SK-N-SH treated with all-trans-retinoic acid at 6 μM for 48 hours (cell line): Measurements from ENCODE around the gene C17orf113.

Experiments
- ATAC-seq: fragments of 200-7000 bp; cut with Tn5 transposase; 3 replicates; pipeline ENCODE4 v1.9.1; 2020; ENCODE audit warnings: mild to moderate bottlenecking, moderate library complexity
- ARNTL ChIP-seq: fragments of 450-650 bp; formaldehyde crosslinking; IDR thresholded peaks from 2 replicates; pipeline ENCODE4 v1.5.0; 2020; ENCODE audit warnings: low read depth, mild to moderate bottlenecking, moderate library complexity, borderline replicate concordance
- CSDC2 ChIP-seq: fragments of 250-450 bp; sonication (Bioruptor Pico); IDR thresholded peaks from 2 replicates; pipeline ENCODE4 v1.5.0; 2020; ENCODE audit warnings: mild to moderate bottlenecking, moderate library complexity
- ESRRG ChIP-seq: fragments of 250-450 bp; sonication (Bioruptor Pico); IDR thresholded peaks from 2 replicates; pipeline ENCODE4 v1.6.1; 2021; ENCODE audit warnings: mild to moderate bottlenecking
- GLIS3 ChIP-seq: fragments of 250-450 bp; sonication (Bioruptor Pico); IDR thresholded peaks from 2 replicates; pipeline ENCODE4 v1.5.0; 2020; ENCODE audit warnings: mild to moderate bottlenecking, moderate library complexity
- ISL1 ChIP-seq: fragments of 250-450 bp; sonication (Bioruptor Pico); IDR thresholded peaks from 2 replicates; pipeline ENCODE4 v2.1.2; 2022; ENCODE audit warnings: mild to moderate bottlenecking, moderate library complexity
- OSR1 ChIP-seq: fragments of 250-450 bp; sonication (Bioruptor Pico); IDR thresholded peaks from 2 replicates; pipeline ENCODE4 v1.8.0; 2022; ENCODE audit warnings: moderate library complexity, mild to moderate bottlenecking, inconsistent platforms
- RARB ChIP-seq: fragments of 250-450 bp; sonication (Bioruptor Pico); IDR thresholded peaks from 2 replicates; pipeline ENCODE4 v1.8.0; 2021; ENCODE audit warnings: mild to moderate bottlenecking, moderate library complexity
- SNAI2 ChIP-seq: fragments of 250-450 bp; sonication (Bioruptor Pico); IDR thresholded peaks from 2 replicates; pipeline ENCODE4 v1.5.0; 2020; ENCODE audit warnings: mild to moderate bottlenecking, moderate library complexity
- TCF4 ChIP-seq: fragments of 250-450 bp; sonication (Bioruptor Pico); IDR thresholded peaks from 2 replicates; pipeline ENCODE4 v1.8.0; 2021; ENCODE audit warnings: mild to moderate bottlenecking, moderate library complexity, borderline replicate concordance
- TOX ChIP-seq: fragments of 250-450 bp; sonication (Bioruptor Pico); IDR thresholded peaks from 2 replicates; pipeline ENCODE4 v1.8.0; 2021; ENCODE audit warnings: mild to moderate bottlenecking, moderate library complexity, borderline replicate concordance
- ZC3H10 ChIP-seq: fragments of 250-450 bp; sonication (Bioruptor Pico); IDR thresholded peaks from 2 replicates; pipeline ENCODE4 v1.5.1; 2021; ENCODE audit warnings: mild to moderate bottlenecking, moderate library complexity
- ZNF565 ChIP-seq: fragments of 450-650 bp; formaldehyde crosslinking; conservative IDR thresholded peaks from 2 replicates; pipeline ENCODE4 v1.5.0; 2020; ENCODE audit warnings: low read depth, mild to moderate bottlenecking, moderate library complexity
- ZNF70 ChIP-seq: fragments of 450-650 bp; formaldehyde crosslinking; IDR thresholded peaks from 2 replicates; pipeline ENCODE4 v1.5.0; 2020; ENCODE audit warnings: mild to moderate bottlenecking, moderate library complexity
- TF ChIP-seq, protein P1 (sequence below): fragments of 250-450 bp; sonication (Bioruptor Pico); IDR thresholded peaks from 2 replicates; pipeline ENCODE4 v1.8.0; 2020; ENCODE audit warnings: mild to moderate bottlenecking, moderate library complexity, borderline replicate concordance
- TF ChIP-seq, protein P2 (sequence below): fragments of 250-450 bp; sonication (Bioruptor Pico); IDR thresholded peaks from 2 replicates; pipeline ENCODE4 v1.5.0; 2020; ENCODE audit warnings: mild to moderate bottlenecking, moderate library complexity
- TF ChIP-seq, protein P3 (sequence below): fragments of 250-450 bp; sonication (Bioruptor Pico); IDR thresholded peaks from 2 replicates; pipeline ENCODE4 v1.5.1; 2021; ENCODE audit warnings: mild to moderate bottlenecking, moderate library complexity

Gene C17orf113

GRCh38 chr17:41992576-41992975 lies 57.8 kb downstream of the C17orf113 start:
- TF ChIP-seq, protein P1, sequence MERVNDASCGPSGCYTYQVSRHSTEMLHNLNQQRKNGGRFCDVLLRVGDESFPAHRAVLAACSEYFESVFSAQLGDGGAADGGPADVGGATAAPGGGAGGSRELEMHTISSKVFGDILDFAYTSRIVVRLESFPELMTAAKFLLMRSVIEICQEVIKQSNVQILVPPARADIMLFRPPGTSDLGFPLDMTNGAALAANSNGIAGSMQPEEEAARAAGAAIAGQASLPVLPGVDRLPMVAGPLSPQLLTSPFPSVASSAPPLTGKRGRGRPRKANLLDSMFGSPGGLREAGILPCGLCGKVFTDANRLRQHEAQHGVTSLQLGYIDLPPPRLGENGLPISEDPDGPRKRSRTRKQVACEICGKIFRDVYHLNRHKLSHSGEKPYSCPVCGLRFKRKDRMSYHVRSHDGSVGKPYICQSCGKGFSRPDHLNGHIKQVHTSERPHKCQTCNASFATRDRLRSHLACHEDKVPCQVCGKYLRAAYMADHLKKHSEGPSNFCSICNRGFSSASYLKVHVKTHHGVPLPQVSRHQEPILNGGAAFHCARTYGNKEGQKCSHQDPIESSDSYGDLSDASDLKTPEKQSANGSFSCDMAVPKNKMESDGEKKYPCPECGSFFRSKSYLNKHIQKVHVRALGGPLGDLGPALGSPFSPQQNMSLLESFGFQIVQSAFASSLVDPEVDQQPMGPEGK (CRISPR knock-in tag) = peak; percentile 11; the same call in 1 of the 2 replicates
- TF ChIP-seq GLIS3 (CRISPR knock-in tag) = no peak
- no peak for ATAC-seq

DNA sequence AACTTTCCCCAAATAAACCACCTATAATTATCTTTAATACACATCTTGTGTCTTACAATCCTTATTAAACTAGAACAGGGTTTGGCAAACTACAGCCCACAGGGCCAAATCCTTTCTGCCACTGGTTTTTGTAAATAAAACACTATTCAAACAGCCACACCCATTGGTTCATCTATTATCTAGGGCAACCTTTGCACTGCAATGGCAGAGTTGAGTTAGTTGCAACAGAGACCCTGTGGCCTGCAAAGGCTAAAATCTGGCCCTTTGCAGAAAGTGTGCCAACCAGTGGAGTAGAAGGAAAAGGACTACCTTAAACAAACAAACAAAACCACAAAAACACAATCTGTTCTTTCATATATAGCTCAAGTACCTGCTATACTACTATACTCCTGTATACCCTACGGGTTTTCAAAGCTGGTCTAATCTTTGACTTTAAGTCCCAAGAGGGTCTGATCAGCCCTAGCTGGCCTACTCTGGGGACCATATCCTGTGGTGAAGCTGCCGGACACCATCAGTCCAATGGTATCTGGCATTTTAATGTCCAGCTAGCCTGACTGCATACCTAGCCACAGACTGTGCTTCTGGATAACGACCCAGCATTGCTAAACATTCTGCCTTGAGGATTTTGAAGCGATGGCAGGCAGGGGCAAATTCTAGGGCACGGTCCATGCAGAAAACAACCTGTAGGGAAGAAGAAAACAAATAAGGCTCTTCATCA lies 60.5 kb downstream of the C17orf113 start:
- no peak for TF ChIP-seq ZNF565 (CRISPR knock-in tag)
- TF ChIP-seq TOX (CRISPR knock-in tag) = no peak
- no peak for TF ChIP-seq GLIS3 (CRISPR knock-in tag)
- no peak for TF ChIP-seq TCF4 (CRISPR knock-in tag)
- TF ChIP-seq RARB (CRISPR knock-in tag) = no peak
- no peak for TF ChIP-seq ARNTL (CRISPR knock-in tag)
- ATAC-seq = no peak

DNA sequence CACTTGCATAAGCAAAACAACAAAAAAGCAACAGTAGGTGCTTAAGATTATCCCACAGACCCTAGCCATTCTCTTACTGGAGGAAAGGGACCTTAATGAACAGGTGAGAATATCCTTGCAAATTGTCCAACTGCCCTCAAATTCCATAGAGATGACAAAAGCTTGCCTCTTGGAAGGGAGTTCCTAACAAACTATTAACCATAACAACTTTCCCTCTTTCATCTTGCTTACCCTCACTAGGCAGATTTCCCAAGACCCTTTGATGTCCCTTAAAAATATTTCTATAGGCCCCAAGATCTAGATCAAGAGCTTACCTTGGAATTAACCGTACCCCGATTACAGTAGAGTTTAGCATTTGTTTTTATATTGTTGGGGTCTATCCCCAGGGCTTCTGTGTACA lies 62.0 kb downstream of the C17orf113 start:
- no peak for ATAC-seq
- TF ChIP-seq ISL1 (CRISPR knock-in tag) = no peak
- TF ChIP-seq, protein P2, sequence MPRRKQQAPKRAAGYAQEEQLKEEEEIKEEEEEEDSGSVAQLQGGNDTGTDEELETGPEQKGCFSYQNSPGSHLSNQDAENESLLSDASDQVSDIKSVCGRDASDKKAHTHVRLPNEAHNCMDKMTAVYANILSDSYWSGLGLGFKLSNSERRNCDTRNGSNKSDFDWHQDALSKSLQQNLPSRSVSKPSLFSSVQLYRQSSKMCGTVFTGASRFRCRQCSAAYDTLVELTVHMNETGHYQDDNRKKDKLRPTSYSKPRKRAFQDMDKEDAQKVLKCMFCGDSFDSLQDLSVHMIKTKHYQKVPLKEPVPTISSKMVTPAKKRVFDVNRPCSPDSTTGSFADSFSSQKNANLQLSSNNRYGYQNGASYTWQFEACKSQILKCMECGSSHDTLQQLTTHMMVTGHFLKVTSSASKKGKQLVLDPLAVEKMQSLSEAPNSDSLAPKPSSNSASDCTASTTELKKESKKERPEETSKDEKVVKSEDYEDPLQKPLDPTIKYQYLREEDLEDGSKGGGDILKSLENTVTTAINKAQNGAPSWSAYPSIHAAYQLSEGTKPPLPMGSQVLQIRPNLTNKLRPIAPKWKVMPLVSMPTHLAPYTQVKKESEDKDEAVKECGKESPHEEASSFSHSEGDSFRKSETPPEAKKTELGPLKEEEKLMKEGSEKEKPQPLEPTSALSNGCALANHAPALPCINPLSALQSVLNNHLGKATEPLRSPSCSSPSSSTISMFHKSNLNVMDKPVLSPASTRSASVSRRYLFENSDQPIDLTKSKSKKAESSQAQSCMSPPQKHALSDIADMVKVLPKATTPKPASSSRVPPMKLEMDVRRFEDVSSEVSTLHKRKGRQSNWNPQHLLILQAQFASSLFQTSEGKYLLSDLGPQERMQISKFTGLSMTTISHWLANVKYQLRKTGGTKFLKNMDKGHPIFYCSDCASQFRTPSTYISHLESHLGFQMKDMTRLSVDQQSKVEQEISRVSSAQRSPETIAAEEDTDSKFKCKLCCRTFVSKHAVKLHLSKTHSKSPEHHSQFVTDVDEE = no peak
- TF ChIP-seq OSR1 (CRISPR knock-in tag) = no peak
- no peak for TF ChIP-seq ZC3H10 (CRISPR knock-in tag)
- no peak for TF ChIP-seq ESRRG
- no peak for TF ChIP-seq TOX (CRISPR knock-in tag)
- TF ChIP-seq SNAI2 = no peak
- no peak for TF ChIP-seq ZNF70 (CRISPR knock-in tag)
- TF ChIP-seq ZNF565 (CRISPR knock-in tag) = no peak
- TF ChIP-seq CSDC2 (CRISPR knock-in tag) = no peak
- TF ChIP-seq, protein P3, sequence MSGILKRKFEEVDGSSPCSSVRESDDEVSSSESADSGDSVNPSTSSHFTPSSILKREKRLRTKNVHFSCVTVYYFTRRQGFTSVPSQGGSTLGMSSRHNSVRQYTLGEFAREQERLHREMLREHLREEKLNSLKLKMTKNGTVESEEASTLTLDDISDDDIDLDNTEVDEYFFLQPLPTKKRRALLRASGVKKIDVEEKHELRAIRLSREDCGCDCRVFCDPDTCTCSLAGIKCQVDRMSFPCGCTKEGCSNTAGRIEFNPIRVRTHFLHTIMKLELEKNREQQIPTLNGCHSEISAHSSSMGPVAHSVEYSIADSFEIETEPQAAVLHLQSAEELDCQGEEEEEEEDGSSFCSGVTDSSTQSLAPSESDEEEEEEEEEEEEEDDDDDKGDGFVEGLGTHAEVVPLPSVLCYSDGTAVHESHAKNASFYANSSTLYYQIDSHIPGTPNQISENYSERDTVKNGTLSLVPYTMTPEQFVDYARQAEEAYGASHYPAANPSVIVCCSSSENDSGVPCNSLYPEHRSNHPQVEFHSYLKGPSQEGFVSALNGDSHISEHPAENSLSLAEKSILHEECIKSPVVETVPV (CRISPR knock-in tag) = no peak
- TF ChIP-seq RARB (CRISPR knock-in tag) = no peak
